GM12872 (cell line): ENCODE measurements around the gene STIP1.

Source experiments
- CTCF ChIP-seq: IDR thresholded peaks from 3 replicates; pipeline ENCODE4 v1.5.1; 2011; ENCODE audit warnings: low read depth, mild to moderate bottlenecking, low read length, moderate library complexity; ENCODE audit not compliant: insufficient read depth

STIP1 gene

GRCh38 chr11:64244966-64245365 is 59.0 kb downstream of the STIP1 start:
- TF ChIP-seq CTCF = no peak

- TF ChIP-seq CTCF = no peak
Observed at GRCh38 chr11:64245401-64245796, 59.4 kb downstream of the STIP1 start.

GRCh38 chr11:64245797-64246620 is 60.0 kb downstream of the STIP1 start:
- TF ChIP-seq CTCF = no peak

- 0 out of 3 replicates have a peak, but pooled peaks have one; percentile 2 for TF ChIP-seq CTCF
Observed at GRCh38 chr11:64246871-64247728, 61.1 kb downstream of the STIP1 start, which contains the start of gene PPP1R14B. PPP1R14B (minus strand) TSS chr11:64246943; CDS start chr11:64246673, 270 bp downstream.

- no peak for TF ChIP-seq CTCF
Observed at GRCh38 chr11:64247729-64248531, 62.0 kb downstream of the STIP1 start.

- no peak for TF ChIP-seq CTCF
Observed at GRCh38 chr11:64248578-64248977, 62.6 kb downstream of the STIP1 start.
